ENCODE data around the gene LIN7B.

LIN7B gene

GRCh38 chr19:49094505-49095482 is 19.4 kb upstream of the LIN7B start:
- DNase-seq, result no peak

DNA sequence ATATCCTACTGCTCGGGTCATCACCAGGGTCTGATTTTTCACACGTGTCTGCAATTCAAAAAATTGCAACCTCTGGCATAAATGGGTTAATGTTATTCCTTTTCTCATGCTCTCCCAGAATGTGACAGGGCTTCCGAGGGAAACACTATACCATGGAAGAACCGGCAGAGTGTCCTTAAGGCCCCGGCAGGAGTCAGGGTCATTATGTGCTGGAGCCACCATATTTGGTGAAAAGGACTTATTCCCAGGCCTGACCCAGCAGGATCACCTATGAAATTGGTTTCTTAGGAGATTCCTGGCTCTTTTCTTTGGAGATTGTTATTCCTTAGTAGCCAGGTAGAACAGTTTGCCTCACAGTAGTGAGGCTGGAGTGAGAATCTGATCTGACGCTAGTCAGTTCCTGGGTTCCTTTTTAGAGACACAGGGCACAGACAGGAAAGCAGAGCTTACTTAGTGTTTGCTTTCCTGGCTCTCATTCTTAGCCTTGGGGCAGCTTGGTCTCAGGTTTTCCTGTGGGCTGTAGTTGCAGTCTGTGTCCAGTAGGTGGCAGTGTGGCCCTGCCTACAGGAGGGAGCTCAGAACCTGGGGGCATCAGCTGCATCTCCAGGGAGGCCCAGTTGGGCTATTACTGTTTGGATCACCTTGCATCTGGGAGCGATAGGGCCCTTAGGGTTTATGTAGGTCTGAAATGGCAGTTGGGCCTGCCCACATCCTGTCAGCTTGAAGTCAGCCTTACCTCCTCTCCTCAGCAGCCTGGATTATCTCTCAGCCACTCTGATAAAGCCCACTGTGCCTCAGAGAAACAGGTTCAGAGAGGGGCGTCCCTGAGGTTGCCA is 16.5 kb upstream of the LIN7B start:
- peak; percentile 70 for DNase-seq

- DNase-seq, result no peak
Observed at GRCh38 chr19:49098795-49099194, 15.4 kb upstream of the LIN7B start.

GRCh38 chr19:49101160-49101559 is 13.0 kb upstream of the LIN7B start:
- DNase-seq, result no peak

DNA sequence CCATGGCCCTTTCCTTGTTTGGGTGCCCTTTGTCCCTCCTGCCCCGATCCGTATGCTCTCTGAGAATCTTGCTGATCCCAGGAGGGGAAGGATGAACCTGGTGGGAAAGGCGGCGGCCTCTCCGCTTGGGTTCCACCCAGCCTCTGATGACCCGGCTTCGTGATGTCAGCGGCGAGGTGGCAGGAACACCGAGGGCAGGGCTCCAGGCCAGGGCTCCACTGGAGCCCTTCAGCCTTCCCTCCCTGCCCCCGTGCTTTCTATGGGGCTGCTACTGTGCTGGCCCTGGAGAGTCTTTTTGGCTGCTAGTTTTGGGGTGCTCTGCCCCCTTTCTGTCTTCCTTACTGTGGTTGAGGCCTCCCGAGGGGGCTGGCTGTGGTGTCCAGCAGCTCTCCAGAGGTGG is 11.9 kb upstream of the LIN7B start:
- DNase-seq, result no peak

GRCh38 chr19:49103331-49104085 is 10.7 kb upstream of the LIN7B start:
- DNase-seq, result no peak

DNA sequence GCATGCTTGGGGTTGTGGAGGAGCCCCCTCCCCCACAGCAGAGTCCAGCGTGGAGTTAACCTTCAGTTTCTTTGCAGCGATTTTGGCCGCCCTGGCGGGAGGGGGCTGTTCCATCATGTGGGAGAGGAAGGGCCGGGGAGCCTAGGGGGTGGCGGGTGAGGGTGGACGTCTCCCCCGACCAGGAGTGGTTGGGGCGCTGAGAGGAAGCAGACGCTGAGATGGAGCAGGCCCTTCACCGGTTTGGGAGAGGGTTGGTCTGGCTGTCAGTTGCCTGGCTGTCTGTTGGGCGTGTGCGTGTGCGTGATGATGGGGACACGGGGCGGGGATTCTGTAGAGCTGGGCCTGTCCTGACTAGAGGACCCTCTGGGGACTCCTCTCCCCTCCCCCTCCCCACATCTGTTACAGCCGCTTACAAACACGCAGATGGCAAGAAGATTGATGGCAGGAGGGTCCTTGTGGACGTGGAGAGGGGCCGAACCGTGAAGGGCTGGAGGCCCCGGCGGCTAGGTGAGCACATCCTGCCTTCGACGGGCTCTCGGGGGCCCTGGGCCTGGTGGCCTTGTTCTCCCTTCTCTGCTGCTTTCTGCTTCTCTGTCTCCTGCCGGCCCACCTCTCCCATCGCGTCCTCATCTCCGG is 9.8 kb upstream of the LIN7B start:
- DNase-seq, result peak; percentile 74

- no peak for DNase-seq
Observed at GRCh38 chr19:49106648-49107135, 7.5 kb upstream of the LIN7B start.

- DNase-seq, result no peak
Observed at GRCh38 chr19:49107625-49108459, 6.3 kb upstream of the LIN7B start.

GRCh38 chr19:49109051-49109450 is 5.1 kb upstream of the LIN7B start:
- DNase-seq, result no peak

DNA sequence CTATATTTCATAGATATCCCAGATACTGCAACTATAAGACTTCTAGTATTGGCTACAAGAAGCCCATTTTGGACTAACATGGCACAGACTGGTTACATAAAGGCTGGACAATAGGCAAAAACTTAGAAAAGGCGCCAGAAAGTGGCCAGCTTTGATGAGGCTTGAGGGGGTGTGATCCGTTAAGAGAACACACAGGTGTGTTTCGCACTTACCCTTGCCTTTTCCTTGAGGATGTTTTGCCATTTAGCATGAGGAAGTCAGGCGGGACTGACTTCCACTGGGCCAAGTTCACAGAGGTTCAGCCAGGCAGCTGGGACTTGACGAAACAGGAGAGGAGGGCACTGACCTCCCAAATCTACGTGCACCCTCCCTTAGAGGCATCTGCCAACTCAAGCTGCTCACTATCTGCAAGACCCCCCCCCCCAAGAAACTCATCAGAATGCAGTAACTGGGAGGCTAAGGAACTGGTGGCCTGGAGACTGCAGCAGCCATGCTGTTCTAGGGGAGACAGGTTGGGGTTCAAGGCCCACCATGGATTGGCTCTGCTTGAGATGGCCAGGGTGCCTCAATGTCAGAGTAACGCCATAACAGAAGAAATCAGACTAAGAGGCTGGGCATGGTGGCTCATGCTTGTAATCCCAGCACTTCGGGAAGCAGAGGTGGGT is 4.5 kb upstream of the LIN7B start:
- DNase-seq, result no peak

DNA sequence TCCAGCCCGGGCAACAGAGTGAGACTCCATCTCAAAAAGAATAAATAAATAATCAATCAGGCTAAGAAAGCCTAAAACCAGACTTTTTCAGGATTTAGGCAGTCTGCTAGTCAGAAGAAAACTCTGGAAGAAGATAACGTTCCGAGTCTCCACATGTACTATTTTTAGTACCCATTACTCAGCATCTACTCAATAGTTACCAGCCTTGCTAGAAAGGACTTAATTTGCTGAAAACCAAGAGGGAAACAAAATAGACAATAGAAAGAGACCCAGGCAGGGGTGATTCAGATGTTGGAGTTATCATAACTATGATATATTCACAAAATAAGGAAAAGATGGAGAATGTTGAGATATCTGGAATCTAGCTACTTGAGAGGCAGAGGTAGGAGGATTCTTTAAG is 3.6 kb upstream of the LIN7B start:
- DNase-seq, result no peak

GRCh38 chr19:49111218-49111998 is 2.8 kb upstream of the LIN7B start:
- no peak for DNase-seq

- DNase-seq, result peak; percentile 86
Observed at GRCh38 chr19:49114630-49115363, 627 bp downstream of the LIN7B start.

- DNase-seq, result no peak
Observed at GRCh38 chr19:49116544-49116943, 2.4 kb downstream of the LIN7B start.

- no peak for DNase-seq
Observed at GRCh38 chr19:49117677-49118564, 3.8 kb downstream of the LIN7B start.

GRCh38 chr19:49118565-49119410 is 4.6 kb downstream of the LIN7B start, which contains the start of gene C19orf73:
TSS of gene C19orf73 (minus strand) at chr19:49119143. CDS start at chr19:49119022, 121 bp downstream.
- DNase-seq, result peak; percentile 95
